Karpas-422 (cell line): Measurements from ENCODE around the gene ATL1. TPM values are rescaled to one million over a fixed set of nuclear protein-coding genes. Genes with fewer than 3 reads are reported as not detected.

Source experiments
- DNase-seq: peaks from one replicate; pipeline ENCODE4 v3.0.0-alpha.2; 2015
- H2AFZ ChIP-seq: fragments of 200-600 bp; sonication (generic); 2 replicates; pipeline ENCODE4 v1.6.1; 2014; ENCODE audit warnings: antibody characterized with exemption, low read length, mixed read lengths
- H3K27ac ChIP-seq: fragments of 200-600 bp; sonication (generic); 2 replicates; pipeline ENCODE4 v1.5.1; 2014; ENCODE audit warnings: mild to moderate bottlenecking, low read length, moderate library complexity
- H3K27me3 ChIP-seq: fragments of 200-600 bp; sonication (generic); 2 replicates; pipeline ENCODE4 v1.6.1; 2014; ENCODE audit warnings: low read length, mixed read lengths
- H3K36me3 ChIP-seq: fragments of 200-600 bp; sonication (generic); 2 replicates; pipeline ENCODE4 v1.6.1; 2014; ENCODE audit warnings: low read length, mixed read lengths; ENCODE audit not compliant: insufficient read depth
- H3K4me1 ChIP-seq: fragments of 200-600 bp; sonication (generic); 2 replicates; pipeline ENCODE4 v1.6.1; 2014; ENCODE audit warnings: mild to moderate bottlenecking, low read length, mixed read lengths
- H3K4me2 ChIP-seq: fragments of 200-600 bp; sonication (generic); 2 replicates; pipeline ENCODE4 v1.6.1; 2014; ENCODE audit warnings: low read length, low read depth, mild to moderate bottlenecking; ENCODE audit not compliant: poor library complexity, severe bottlenecking
- H3K4me3 ChIP-seq: fragments of 200-600 bp; sonication (generic); 2 replicates; pipeline ENCODE4 v1.5.1; 2014; ENCODE audit warnings: mild to moderate bottlenecking, antibody characterized with exemption, low read length, mixed read lengths
- H3K79me2 ChIP-seq: fragments of 200-600 bp; sonication (generic); 2 replicates; pipeline ENCODE4 v1.6.1; 2014; ENCODE audit warnings: mild to moderate bottlenecking, low read length, mixed read lengths
- H3K9ac ChIP-seq: fragments of 200-600 bp; sonication (generic); 2 replicates; pipeline ENCODE4 v1.6.0; 2014; ENCODE audit warnings: low read length
- H3K9me2 ChIP-seq: fragments of 200-600 bp; sonication (generic), shearing (Covaris generic); replicated peaks from 2 replicates; pipeline ENCODE4 v1.6.0; 2014; ENCODE audit warnings: mild to moderate bottlenecking, low read length, moderate library complexity; ENCODE audit not compliant: insufficient read depth
- H3K9me3 ChIP-seq: fragments of 300-700, 200-600 bp; sonication (generic); 2 replicates; pipeline ENCODE4 v1.6.1; 2014; ENCODE audit warnings: low read length, mixed read lengths
- H4K20me1 ChIP-seq: fragments of 200-600 bp; sonication (generic); 2 replicates; pipeline ENCODE4 v1.6.1; 2014; ENCODE audit warnings: mild to moderate bottlenecking, antibody characterized with exemption, low read length, low read depth; ENCODE audit not compliant: insufficient read depth
- total RNA-seq: library from RNA; depleted of rRNA; stranded (reverse); fragments of >200 nt; shearing (Covaris generic); gene quantifications from 2 replicates; pipeline ENCODE4 v1.2.3, GENCODE V29; 2014; ENCODE audit warnings: low replicate concordance

ATL1 gene
- total RNA-seq, 1 experiment from 2014 or later: 3.3 TPM

DNA sequence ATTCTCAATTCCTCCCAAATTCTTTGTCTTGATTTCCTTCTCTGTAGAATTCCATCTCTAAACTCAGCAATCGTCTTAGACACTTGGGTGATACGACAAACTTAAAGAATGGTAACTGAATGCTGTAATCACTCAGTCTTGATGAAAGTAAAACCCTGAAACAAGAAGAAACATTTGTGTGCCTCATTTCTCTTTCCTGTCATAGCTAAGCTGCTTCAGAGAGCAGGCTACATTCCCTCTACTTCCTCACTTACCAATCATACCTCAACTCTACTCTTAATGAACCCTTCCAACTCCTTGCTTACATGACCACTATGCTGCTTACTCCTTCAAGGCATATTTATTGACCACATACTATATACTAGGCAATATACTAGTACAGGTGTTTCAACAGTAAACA, 35.9 kb upstream of the ATL1 start:
- H3K4me2 ChIP-seq: no peak overlapping the region
- peaks cover 11% of the 10 kb centered on the region; the same call in 1 of the 2 replicates for H3K36me3 ChIP-seq
- no peaks in the 10 kb centered on the region for H3K9me3 ChIP-seq
- H4K20me1 ChIP-seq: no peaks in the 10 kb centered on the region
- H3K27me3 ChIP-seq: no peaks in the 10 kb centered on the region
- H3K4me1 ChIP-seq: peaks cover 53% of the 10 kb centered on the region
- peaks cover 100% of the 10 kb centered on the region for H3K79me2 ChIP-seq
- no peak for DNase-seq
- peak overlapping the region; percentile 22 for H3K27ac ChIP-seq
- H3K9ac ChIP-seq: no peak overlapping the region
- no peak overlapping the region for H3K4me3 ChIP-seq
- H3K9me2 ChIP-seq: no peaks in the 10 kb centered on the region
- H2AFZ ChIP-seq: no peak overlapping the region

DNA sequence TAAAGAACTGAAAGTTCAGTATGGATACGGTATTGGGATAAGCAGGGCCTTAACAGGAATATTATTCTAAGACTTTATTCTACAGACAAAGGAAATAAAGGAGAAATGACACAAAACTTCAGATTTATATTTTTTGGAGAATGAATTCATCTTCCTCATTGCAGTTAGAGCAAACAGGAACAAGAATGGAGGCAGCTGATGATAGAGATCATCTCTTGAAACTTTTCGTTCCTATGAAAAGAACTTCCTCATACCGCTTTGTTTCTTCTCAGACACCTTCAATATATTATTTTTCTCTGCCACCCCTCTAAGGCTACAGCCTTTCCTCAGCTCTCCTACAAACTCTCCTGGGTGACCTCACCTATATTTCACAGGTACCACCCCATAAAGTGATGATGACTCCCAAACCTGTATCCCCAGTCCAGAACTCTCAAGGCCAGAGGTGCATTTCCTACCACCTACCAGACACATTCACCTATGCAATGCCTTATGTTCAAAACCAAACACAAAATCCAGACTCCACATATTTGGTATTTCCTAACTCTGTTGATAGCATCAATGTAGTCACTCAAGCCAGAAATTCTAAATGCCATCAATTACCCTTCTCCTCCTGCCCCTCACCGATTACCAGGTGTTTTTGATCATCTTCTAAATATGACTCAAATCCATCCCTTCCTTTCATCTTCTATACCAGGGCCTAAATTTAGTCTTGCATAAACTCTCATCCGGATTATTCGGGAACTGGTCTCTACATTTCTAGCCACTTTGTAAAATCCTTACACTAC, 35.0 kb upstream of the ATL1 start:
- no peaks in the 10 kb centered on the region for H3K27me3 ChIP-seq
- peak overlapping the region; percentile 3 for H3K4me2 ChIP-seq
- DNase-seq: no peak
- H4K20me1 ChIP-seq: 0 out of 2 replicates have a peak, but pooled peaks cover 4% of the 10 kb centered on the region
- no peak overlapping the region for H2AFZ ChIP-seq
- no peaks in the 10 kb centered on the region for H3K9me2 ChIP-seq
- H3K4me1 ChIP-seq: peaks cover 59% of the 10 kb centered on the region
- no peak overlapping the region for H3K4me3 ChIP-seq
- H3K9me3 ChIP-seq: no peaks in the 10 kb centered on the region
- H3K27ac ChIP-seq: peak overlapping the region; percentile 22
- H3K36me3 ChIP-seq: peaks cover 14% of the 10 kb centered on the region; the same call in 1 of the 2 replicates
- peaks cover 100% of the 10 kb centered on the region for H3K79me2 ChIP-seq
- H3K9ac ChIP-seq: peak overlapping the region; percentile 1

DNA sequence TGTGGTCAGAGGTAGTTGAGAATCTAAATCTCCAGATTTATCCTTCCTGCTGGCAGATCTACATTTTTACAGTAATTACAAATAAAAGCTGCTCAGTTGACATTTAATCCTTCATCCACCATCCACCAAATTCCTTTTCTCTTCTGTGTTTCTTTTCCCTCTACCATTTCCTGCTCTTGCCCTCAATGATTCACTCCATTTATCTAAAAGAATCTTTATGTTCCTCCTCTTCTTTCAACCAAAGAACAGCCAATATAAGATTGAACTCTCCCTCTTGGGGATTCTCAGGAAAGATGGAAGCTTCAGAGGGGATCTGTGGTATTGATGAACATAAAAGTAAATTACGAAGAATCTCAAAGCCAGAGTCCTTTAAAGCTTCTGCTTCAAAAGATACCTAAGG, 31.9 kb upstream of the ATL1 start:
- Histone ChIP-seq H3K9me3 (no peaks in the 10 kb centered on the region), H3K4me3 (no peak overlapping the region), H4K20me1 (peaks cover 4% of the 10 kb centered on the region; the same call in 1 of the 2 replicates), H2AFZ (no peak overlapping the region), H3K9ac (no peak overlapping the region), H3K4me1 (peaks cover 62% of the 10 kb centered on the region), H3K27ac (no peak overlapping the region), H3K4me2 (no peak overlapping the region), H3K9me2 (no peaks in the 10 kb centered on the region), H3K27me3 (no peaks in the 10 kb centered on the region), H3K79me2 (peaks cover 93% of the 10 kb centered on the region), H3K36me3 (peaks cover 14% of the 10 kb centered on the region; the same call in 1 of the 2 replicates)
- DNase-seq: no peak

DNA sequence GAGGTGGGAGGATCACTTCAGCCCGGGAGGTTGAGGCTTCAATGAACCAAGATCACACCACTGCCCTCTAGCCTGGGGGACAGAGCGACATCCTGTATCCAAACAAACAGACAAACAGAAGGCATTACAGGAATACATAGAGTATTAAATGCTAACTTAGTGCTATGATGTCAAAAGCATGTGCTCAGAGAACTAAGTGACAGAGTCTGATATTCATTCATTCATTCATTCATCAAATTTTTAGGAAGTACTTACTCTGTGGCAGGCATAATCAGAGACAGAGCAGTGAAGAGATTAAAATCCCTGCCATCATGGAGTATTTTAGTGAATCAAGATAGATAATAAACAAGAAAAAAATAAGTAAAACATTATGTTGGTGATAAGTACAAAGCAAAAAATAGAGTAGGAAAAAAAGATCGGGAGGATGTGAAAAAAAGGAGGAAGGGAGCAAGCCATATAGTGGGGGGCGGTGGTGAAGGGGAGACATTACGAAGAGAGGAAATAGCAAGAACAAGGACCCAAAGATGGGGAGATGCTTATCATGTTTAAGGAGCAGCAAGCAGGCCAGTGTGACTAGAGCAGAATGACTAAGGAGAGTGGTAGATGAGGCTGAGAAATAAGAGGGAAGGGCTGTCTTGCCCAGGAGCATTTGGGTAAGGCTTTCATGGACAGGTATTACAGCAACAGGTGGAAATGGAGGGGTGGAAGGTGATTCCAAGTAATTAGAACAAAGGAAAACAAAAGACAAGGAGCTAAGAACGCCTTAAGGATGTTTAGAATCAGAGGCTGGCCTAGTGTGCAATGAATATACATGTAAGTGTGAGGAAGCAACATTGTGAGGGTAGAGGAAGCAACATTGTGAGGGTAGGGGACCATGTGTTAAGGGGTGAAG, 30.4 kb upstream of the ATL1 start:
- H3K4me2 ChIP-seq: peak overlapping the region; percentile 88
- peaks cover 77% of the 10 kb centered on the region for H3K79me2 ChIP-seq
- peak overlapping the region; percentile 89 for H3K9ac ChIP-seq
- peak; percentile 50 for DNase-seq
- no peaks in the 10 kb centered on the region for H3K9me2 ChIP-seq
- peaks cover 4% of the 10 kb centered on the region; the same call in 1 of the 2 replicates for H4K20me1 ChIP-seq
- no peak overlapping the region for H2AFZ ChIP-seq
- H3K4me1 ChIP-seq: peaks cover 61% of the 10 kb centered on the region
- no peaks in the 10 kb centered on the region for H3K27me3 ChIP-seq
- H3K27ac ChIP-seq: peak overlapping the region; percentile 17; the same call in 1 of the 2 replicates
- no peaks in the 10 kb centered on the region for H3K9me3 ChIP-seq
- peak overlapping the region; percentile 70 for H3K4me3 ChIP-seq
- peaks cover 9% of the 10 kb centered on the region; the same call in 1 of the 2 replicates for H3K36me3 ChIP-seq

DNA sequence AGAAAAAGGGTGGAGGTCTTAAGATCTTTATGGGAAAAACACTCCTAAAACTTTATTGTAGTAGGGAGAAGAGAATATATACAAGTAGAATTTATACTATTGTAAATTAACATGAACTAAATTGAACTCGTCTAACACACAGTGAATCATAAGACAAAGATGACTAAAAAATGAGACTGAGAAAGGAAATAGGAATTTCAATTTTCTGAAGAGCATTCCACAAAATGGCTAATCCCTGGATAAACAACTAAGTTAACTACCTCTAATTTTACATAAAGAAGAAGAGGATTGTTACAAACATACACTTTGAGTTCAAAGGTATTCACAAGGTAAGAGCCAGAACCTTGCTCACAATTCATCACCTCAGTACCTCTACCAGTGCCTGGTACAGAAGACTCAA, 29.6 kb upstream of the ATL1 start:
- peaks cover 69% of the 10 kb centered on the region for H3K79me2 ChIP-seq
- H3K4me3 ChIP-seq: peak overlapping the region; percentile 70

DNA sequence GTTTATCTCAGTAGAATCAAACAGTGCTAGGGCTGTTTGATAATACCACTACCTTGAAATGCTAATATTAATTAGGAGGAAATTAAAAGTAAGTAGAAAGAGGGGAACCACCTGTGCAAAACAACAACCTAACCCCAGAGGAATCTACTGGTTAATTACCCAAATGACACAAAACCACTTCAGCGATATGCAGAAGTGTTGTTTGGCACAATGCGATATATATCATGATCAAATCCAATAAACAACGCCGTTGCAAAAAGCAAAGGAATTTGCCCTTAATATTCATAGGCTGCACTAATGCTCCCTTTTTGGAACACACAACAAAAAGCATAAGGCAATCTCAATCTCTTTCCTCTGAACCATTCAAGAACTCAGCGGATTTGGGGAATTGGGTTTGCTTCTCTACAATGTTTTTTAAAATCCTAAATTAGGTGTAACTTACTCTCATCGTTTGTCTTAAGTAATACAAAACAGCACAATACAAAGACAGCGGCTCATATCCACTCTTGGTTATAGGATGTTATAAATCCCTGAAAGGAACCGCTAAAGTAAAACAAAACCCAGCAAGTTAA, 29.1 kb upstream of the ATL1 start:
- peaks cover 64% of the 10 kb centered on the region for H3K79me2 ChIP-seq
- peak; percentile 55 for DNase-seq

More for the DNA sequence above, 29.6 kb upstream of the ATL1 start:
- no peaks in the 10 kb centered on the region for H3K27me3 ChIP-seq
- peak overlapping the region; percentile 89 for H3K9ac ChIP-seq
- peaks cover 9% of the 10 kb centered on the region; the same call in 1 of the 2 replicates for H3K36me3 ChIP-seq
- no peaks in the 10 kb centered on the region for H3K9me3 ChIP-seq
- peaks cover 4% of the 10 kb centered on the region; the same call in 1 of the 2 replicates for H4K20me1 ChIP-seq
- peak overlapping the region; percentile 88 for H3K4me2 ChIP-seq
- DNase-seq: no peak
- H3K27ac ChIP-seq: peak overlapping the region; percentile 48; the same call in 1 of the 2 replicates
- H2AFZ ChIP-seq: no peak overlapping the region
- peaks cover 52% of the 10 kb centered on the region for H3K4me1 ChIP-seq
- H3K9me2 ChIP-seq: no peaks in the 10 kb centered on the region

DNA sequence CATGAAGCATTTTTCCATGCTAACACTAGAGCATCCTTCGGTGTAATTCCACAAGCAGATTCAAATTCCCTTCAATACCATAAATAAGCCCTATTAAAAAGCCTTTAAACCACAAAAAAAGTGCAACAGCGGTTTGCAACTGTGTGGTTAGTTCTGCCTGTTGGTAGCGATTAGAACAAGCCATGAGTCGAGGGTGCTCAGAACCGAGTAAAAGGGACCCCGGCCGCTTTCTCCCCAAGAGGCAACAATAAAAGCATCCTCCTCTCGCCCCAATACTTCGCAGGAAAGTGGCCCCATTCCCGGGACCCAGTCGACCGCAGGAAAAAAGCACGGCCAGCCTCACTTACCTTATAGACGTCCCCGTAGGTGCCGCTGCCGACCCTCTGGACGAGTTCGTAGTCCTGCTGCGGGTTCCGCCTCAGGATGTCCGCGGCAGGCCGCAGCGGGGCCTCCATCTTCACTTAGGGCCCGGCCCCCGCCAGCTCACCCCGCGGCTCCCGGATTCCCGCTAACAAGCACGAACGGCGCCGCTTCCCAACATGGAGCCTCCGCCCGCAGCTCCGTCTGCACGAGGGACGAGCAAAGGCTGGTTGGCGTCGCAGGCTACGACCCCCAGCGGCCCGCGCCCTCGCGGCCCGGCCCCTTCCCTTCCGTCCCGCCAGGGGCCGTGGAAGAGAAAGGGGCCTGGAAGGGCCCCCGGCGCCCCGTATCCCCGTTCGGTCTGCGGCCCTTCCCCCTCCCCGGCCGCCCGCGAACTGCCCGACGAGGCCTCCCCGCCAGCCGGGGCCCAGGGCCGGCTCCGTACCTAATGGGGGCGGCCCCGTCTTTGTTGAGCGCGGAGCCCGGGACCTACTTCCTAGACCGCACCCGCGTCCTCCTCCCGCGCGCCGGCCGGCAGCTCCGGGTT, 28.1 kb upstream of the ATL1 start:
- peak overlapping the region; percentile 88 for H3K4me2 ChIP-seq
- H3K9me3 ChIP-seq: no peaks in the 10 kb centered on the region
- H4K20me1 ChIP-seq: peaks cover 4% of the 10 kb centered on the region; the same call in 1 of the 2 replicates
- peak overlapping the region; percentile 7; the same call in 1 of the 2 replicates for H2AFZ ChIP-seq
- H3K27ac ChIP-seq: peak overlapping the region; percentile 48
- no peaks in the 10 kb centered on the region for H3K9me2 ChIP-seq
- peak overlapping the region; percentile 89 for H3K9ac ChIP-seq
- peaks cover 43% of the 10 kb centered on the region for H3K4me1 ChIP-seq
- peak; percentile 78 for DNase-seq
- no peaks in the 10 kb centered on the region for H3K27me3 ChIP-seq
- H3K79me2 ChIP-seq: peaks cover 54% of the 10 kb centered on the region
- peak overlapping the region; percentile 70 for H3K4me3 ChIP-seq
- H3K36me3 ChIP-seq: peaks cover 9% of the 10 kb centered on the region; the same call in 1 of the 2 replicates

More for the DNA sequence above, 29.1 kb upstream of the ATL1 start:
- Histone ChIP-seq H3K9me2 (no peaks in the 10 kb centered on the region), H3K4me3 (peak overlapping the region; percentile 70), H2AFZ (no peak overlapping the region), H3K36me3 (peaks cover 9% of the 10 kb centered on the region; the same call in 1 of the 2 replicates), H3K4me1 (peaks cover 49% of the 10 kb centered on the region), H3K9me3 (no peaks in the 10 kb centered on the region), H3K27me3 (no peaks in the 10 kb centered on the region), H3K9ac (peak overlapping the region; percentile 89), H4K20me1 (peaks cover 4% of the 10 kb centered on the region; the same call in 1 of the 2 replicates), H3K27ac (peak overlapping the region; percentile 48), H3K4me2 (peak overlapping the region; percentile 88)
